DMS53 (cell line): ENCODE data around the gene SHD.
"Not testable (repeated sequence)": the region's sequence is repeated elsewhere in the genome, so short reads cannot be mapped to it uniquely, and the experiment has no call there.

Source experiments
- DNase-seq: peaks from one replicate; lab custom pipeline; 2025; lab: John Stamatoyannopoulos, UW

The SHD gene

GRCh38 chr19:4278419-4279266, at the start of gene SHD:
SHD (plus strand) TSS chr19:4279266; CDS start chr19:4280064, 798 bp downstream.
- DNase-seq = no peak

GRCh38 chr19:4230237-4230636, 48.8 kb upstream of the SHD start:
- DNase-seq = not testable (repeated sequence)

GRCh38 chr19:4231521-4231920, 47.5 kb upstream of the SHD start:
- not testable (repeated sequence) for DNase-seq

GRCh38 chr19:4232139-4232538, 46.9 kb upstream of the SHD start:
- not testable (repeated sequence) for DNase-seq

GRCh38 chr19:4232614-4233281, 46.3 kb upstream of the SHD start:
- peak; percentile 52 for DNase-seq

- DNase-seq = peak; percentile 59
Observed at GRCh38 chr19:4233282-4233853, 45.7 kb upstream of the SHD start.

GRCh38 chr19:4234142-4234861, 44.8 kb upstream of the SHD start:
- peak; percentile 45 for DNase-seq

- no peak for DNase-seq
Observed at GRCh38 chr19:4234862-4235201, 44.2 kb upstream of the SHD start.

- DNase-seq = not testable (repeated sequence)
Observed at GRCh38 chr19:4237510-4237909, 41.6 kb upstream of the SHD start.

GRCh38 chr19:4238831-4239230, 40.2 kb upstream of the SHD start:
- no peak for DNase-seq

GRCh38 chr19:4241824-4242430, 37.1 kb upstream of the SHD start:
- no peak for DNase-seq

GRCh38 chr19:4245938-4246337, 33.1 kb upstream of the SHD start:
- DNase-seq = not testable (repeated sequence)

- peak; percentile 99 for DNase-seq
Observed at GRCh38 chr19:4246767-4247593, 32.1 kb upstream of the SHD start, which contains the start of gene YJU2. YJU2 (plus strand) TSS chr19:4247080; CDS start chr19:4247147, 67 bp downstream.

- no peak for DNase-seq
Observed at GRCh38 chr19:4256563-4256962, 22.5 kb upstream of the SHD start.

GRCh38 chr19:4257025-4257424, 22.0 kb upstream of the SHD start:
- no peak for DNase-seq

GRCh38 chr19:4258181-4258580, 20.9 kb upstream of the SHD start:
- no peak for DNase-seq

- DNase-seq = no peak
Observed at GRCh38 chr19:4260613-4261191, 18.4 kb upstream of the SHD start.

GRCh38 chr19:4264812-4265211, 14.3 kb upstream of the SHD start:
- DNase-seq = no peak

- DNase-seq = no peak
Observed at GRCh38 chr19:4266253-4267000, 12.6 kb upstream of the SHD start.
